GM18873 (cell line): Measurements from ENCODE around the gene CPSF2.

ENCODE experiments used
- ATAC-seq: cut with Tn5 transposase; IDR thresholded peaks from one replicate; pipeline ENCODE4 v1.9.1; 2021; ENCODE audit warnings: mild to moderate bottlenecking, moderate library complexity, moderate number of reproducible peaks; ENCODE audit not compliant: unreplicated experiment, low FRiP score

CPSF2 gene

GRCh38 chr14:92121670-92122350, at the start of gene CPSF2, which contains the start of gene NDUFB1:
TSS of gene CPSF2 (plus strand) at chr14:92121969. CDS start at chr14:92130985, 9,016 bp downstream.
TSS of gene NDUFB1 (minus strand) at chr14:92121706. CDS start at chr14:92117637, 4,069 bp downstream.
- peak; percentile 82 for ATAC-seq

- no peak for ATAC-seq
These were observed 47.2 kb upstream of the CPSF2 start for GRCh38 chr14:92074555-92074954.

DNA sequence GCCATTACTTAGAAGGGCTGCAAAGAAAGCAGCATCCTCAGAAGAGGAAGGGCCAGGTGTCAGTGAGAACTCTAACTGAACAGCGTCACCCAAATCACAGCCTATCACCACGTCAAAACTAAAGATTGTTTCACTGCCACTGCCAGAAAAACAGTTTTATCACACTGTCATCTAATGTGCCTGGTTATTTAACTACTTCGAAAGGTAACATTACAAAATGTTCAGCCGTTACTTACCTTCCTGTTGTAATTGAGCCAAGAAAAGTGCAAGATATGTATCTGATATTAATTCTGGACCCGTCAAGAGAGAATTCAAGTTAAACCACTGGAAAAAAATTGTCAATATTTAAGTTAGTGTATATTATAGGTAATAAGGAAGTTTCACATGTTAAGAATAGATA, 33.3 kb upstream of the CPSF2 start:
- ATAC-seq = no peak

- ATAC-seq = no peak
These were observed 28.4 kb upstream of the CPSF2 start for GRCh38 chr14:92093320-92093719.

DNA sequence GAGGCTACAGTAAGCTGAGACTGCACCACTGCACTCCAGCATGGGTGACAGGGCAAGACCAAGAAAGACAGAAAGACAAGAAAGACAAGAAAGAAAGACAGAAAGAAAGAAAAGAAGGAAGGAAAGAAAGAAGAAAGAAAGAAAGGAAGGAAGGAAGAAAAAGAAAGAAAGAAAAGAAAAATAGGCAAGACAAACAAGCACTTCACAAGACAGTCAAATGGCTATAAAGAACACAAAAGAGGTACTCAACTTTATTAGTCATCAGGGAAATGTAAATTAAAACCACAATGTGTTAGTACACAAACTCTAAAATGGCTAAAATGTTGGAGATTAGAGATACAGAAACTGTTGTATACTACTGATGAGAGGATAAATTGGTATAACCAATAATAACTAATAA, 22.0 kb upstream of the CPSF2 start:
- no peak for ATAC-seq

- no peak for ATAC-seq
These were observed 18.3 kb upstream of the CPSF2 start for GRCh38 chr14:92103363-92103989.

DNA sequence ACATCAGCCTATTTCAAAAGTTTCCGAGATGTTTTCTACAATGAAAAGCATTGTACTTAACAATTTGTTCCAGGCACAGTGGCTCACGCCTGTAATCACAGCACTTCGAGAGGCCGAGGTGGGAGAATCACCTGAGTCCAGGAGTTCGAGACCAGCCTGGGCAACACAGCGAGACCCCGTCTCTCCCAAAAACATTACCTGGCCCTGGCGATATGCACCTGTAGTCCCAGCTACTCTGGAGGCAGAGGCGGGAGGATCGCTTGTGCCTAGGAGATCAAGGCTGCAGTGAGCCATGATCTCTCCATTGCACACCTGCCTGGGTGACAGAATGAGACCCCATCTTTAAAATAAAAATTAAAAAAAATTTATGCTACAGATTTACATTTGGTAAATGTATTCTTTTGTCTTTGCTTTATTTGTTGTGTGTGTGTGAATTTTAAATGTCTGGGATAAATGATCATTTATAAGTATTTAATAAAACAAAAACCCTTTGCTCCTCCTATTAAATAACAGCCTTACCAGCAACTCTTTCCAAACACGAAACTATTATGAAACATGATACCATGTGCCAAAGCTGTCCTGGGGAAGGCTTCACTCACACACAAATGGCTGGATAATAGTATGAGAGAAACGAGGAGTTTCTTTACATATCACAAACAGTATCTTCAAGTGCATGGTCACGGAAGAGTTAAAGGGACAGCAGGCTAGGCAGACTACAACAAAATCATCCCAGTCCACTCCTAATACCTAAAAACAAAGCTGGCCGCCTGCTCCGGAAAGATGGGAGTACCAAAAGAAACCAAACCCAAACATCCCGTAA, 16.5 kb upstream of the CPSF2 start:
- ATAC-seq = no peak

DNA sequence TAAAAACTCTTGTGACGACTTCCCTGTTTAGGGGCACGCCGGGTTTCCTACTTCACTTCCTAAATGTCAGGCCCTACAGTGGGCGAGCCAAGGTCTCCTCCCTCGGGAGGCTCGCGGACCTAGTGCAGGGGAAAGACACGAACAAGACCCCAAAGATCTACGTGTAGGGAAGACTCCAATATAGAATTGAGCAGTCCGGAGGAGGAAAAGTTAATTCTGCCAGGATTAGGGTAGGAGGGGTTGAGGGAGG, 16.0 kb upstream of the CPSF2 start:
- no peak for ATAC-seq

DNA sequence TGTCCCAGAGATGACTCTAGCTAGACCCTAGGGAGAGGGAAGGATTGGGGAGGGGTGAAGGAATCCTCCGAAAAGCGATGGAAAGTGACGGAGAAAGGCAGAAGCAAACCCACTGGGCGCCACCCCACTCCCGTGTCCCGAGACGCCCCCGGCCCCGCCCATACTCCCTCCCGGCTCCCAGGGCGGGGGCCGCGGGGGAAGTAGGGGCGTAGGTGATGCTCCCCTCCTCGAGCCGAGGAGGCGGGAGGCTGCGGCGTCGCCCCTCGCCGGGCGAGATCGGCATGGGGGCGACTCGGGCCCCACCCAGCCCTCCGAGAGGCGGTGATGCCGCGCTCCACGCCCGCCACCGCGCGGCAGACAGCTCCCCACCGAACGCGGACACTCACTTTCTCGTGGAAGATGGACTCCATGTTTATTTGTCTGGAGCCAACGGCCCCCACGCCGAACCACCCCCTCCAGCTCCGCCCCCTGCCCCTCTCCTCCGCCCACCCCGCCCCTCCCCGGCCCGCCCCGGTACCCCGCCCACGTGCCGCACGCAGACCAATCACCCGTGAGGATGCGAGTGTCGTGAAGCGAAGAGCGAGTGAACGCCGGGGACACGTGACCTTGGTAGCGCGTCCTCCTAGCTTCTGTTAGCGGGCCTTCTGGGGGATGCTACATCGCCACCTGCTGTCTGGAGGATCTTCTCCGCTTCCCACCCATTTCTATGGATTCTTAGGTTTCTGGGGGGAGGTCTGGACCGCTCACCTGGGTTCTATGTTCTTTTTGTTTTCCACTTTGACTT, 15.4 kb upstream of the CPSF2 start, which contains the start of gene ATXN3:
TSS of gene ATXN3 (minus strand) at position 440 of the 784 bp plus-strand sequence. CDS start at position 410, 30 bp downstream.
- ATAC-seq = peak; percentile 80

DNA sequence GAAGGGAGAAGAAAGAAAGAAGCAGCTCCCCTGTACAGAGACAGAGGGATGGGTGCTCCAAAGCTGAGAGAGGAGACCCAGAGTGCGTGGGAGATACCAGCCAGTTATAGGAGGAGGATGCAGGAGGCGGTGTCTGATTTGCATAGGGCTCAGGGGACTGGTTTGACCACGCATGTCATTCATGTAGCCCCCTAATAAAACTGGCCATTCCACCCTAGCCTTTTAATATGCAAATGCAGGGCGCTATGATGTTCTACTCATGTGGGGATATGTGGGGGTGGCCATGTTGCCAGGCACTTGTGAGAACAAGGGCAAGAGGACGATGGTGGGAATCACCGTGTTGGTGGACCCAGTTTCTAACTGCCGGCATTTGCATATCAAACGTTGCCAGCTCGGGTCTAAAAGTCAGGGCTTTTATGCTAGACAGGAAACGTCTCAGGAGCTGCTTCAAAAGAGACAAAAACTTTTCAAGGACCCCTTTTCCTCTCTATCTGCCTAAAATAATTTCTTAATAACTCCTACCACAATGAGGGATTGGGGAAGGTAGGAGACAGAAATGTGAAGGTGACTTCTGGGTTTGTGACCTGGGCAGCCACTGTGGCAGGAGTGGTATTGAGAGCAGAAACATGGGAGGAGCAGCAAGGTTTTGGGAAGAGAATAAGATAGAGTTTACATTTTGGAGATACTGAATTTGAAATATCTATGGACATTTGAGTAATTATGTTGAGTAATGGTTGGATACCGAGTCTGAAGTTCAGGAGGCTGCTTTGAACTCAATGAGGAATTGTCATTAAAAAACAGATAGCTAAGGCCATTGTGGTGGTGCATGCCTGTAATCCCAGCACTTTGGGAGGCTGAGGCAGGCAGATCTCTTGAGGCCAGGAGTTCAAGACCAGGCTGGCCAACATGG, 13.2 kb upstream of the CPSF2 start:
- ATAC-seq = no peak

DNA sequence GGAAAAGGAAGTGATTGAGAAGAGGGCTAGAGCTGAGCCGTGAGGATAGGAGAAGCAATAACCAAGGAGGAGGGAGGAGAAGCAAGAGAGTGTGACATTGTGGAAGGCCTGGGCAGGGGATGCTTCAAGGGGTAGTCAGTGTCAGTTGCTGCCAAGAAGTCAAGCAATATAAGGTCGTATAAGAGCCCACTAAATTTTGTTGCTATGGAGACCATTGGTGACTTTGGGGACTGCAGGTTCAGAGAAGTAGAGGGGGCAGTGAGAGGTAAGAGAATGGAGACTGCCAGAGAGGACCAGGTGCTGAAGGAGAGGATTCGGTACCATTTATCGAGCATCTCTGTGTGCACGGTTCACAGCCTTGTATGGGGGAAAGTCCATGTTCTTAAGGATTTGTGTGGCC, 12.3 kb upstream of the CPSF2 start:
- no peak for ATAC-seq

GRCh38 chr14:92121207-92121669, 531 bp upstream of the CPSF2 start:
- no peak for ATAC-seq

GRCh38 chr14:92122351-92122677, 545 bp downstream of the CPSF2 start:
- no peak for ATAC-seq

GRCh38 chr14:92122761-92123160, 992 bp downstream of the CPSF2 start:
- no peak for ATAC-seq

DNA sequence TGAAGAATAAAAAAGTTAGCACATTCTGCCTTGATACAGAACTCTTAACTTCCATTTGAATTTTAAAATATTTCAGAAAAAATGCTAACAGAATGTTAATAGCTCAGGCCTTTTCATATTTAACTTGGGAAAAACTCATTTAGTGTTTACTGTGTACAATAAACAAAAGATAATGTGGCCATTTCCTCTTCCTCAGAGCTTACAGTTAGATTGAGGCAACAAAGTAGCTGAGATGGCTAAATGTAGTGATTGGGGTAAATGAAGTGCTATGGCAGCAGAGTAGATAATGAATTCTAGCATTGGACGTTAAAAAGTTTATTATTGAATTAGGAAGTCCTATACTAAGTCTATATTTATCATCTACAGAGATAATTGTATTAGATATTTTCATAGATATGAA, 12.7 kb downstream of the CPSF2 start:
- ATAC-seq = no peak

- ATAC-seq = no peak
These were observed 13.5 kb downstream of the CPSF2 start for GRCh38 chr14:92135269-92135668.

GRCh38 chr14:92143309-92143708, 21.5 kb downstream of the CPSF2 start:
- no peak for ATAC-seq

DNA sequence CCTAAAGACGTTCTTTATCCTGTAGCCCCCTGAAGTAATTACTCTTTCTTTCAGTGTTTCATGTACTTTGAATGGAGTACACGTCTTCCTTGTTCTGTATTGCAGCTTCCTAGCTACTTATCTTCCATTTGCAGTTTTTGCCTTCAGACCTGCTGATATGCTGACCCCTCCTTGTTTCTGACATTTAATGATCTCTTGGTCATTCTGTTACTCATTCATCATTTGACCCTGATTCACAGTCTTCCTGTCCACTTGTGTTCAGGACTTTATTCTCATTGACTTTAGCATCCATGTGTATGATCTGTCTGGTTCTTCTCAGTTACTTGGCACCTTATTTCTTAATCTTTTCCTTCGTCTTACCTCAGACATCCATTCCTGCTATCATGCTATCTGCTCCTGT, 22.2 kb downstream of the CPSF2 start:
- ATAC-seq = no peak

GRCh38 chr14:92144708-92145107, 22.9 kb downstream of the CPSF2 start:
- no peak for ATAC-seq

DNA sequence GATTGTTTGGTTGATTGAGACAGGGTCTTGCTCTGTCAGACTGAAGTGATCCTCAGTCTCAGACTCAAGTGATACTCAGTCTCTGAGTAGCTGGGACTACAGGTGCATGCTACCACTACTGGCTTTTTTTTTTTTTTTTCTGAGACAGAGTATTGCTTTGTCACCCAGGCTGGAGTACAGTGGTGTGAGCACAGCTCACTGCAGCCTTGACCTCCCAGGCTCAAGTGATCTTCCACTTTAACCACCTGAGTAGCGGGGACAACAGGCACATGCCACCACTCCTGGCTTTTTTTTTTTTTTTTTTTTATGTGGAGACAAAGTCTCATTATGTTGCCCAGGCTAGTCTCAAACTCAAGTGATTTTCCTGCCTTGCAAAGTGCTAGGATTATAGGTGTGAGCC, 31.8 kb downstream of the CPSF2 start:
- no peak for ATAC-seq
